Heart right ventricle (tissue), 16 donors: Measurements from ENCODE around the gene PAIP2B. TPM values are rescaled to one million over a fixed set of nuclear protein-coding genes. Genes with fewer than 3 reads are reported as not detected.

Experiments used
- ATAC-seq, 8 donors: fragments of 200-7000 bp; cut with Tn5 transposase; one replicate each; pipeline ENCODE4 v1.9.1; 2020; ENCODE audit warnings: mild to moderate bottlenecking in 8 of 8, moderate library complexity in 8 of 8, moderate number of reproducible peaks in 1 of 8
- DNase-seq, 2 donors: peaks; one replicate each; pipeline ENCODE4 v3.0.0-alpha.2; 2020
- H3K27ac ChIP-seq, 10 donors: fragments of 200-600 bp; sonication (generic) in 2 of 10; one replicate each; pipeline versions ENCODE4 v1.5.0 to v1.8.0; 2020 to 2022; ENCODE audit warnings: mild to moderate bottlenecking in 3 of 10
- H3K27me3 ChIP-seq, 7 donors: fragments of 200-600 bp; one replicate each; pipeline ENCODE4 v1.8.0; 2021 to 2022; ENCODE audit warnings: mild to moderate bottlenecking in 2 of 7
- H3K36me3 ChIP-seq, 9 donors: fragments of 200-600 bp; sonication (generic) in 1 of 9; one replicate each; pipeline versions ENCODE4 v1.5.0 to v1.8.0; 2020 to 2022; ENCODE audit warnings: mild to moderate bottlenecking in 2 of 9
- H3K4me1 ChIP-seq, 9 donors: fragments of 200-600 bp; sonication (generic) in 1 of 9; one replicate each; pipeline versions ENCODE4 v1.5.0 to v1.8.0; 2020 to 2022; ENCODE audit warnings: mild to moderate bottlenecking in 4 of 9
- H3K4me3 ChIP-seq, 10 donors: fragments of 200-600 bp; sonication (generic) in 2 of 10; one replicate each; pipeline versions ENCODE4 v1.5.0 to v1.8.0; 2020 to 2022; ENCODE audit warnings: mild to moderate bottlenecking in 7 of 10, moderate library complexity in 2 of 10
- H3K9me3 ChIP-seq, 11 donors: fragments of 200-600 bp in 10 of 11; sonication (generic) in 2 of 11; one replicate each; pipeline versions ENCODE4 v1.5.0 to v1.8.0; 2013 to 2022; ENCODE audit warnings: mild to moderate bottlenecking in 2 of 11, control low read depth in 1 of 11, moderate library complexity in 1 of 11
- WGBS, 2 donors: extraction: QIAGEN DNeasy Blood & Tissue Kit; methylation state at CpG; one replicate each; pipeline ENCODE4 v1.1.7; 2013; ENCODE audit warnings: inconsistent platforms in 1 of 2; 5-methylcytosine and 5-hydroxymethylcytosine counted together
- intact Hi-C, 10 donors: fragments of 100-400 bp; cut with DNase I; formaldehyde crosslinking; loops; one replicate each; pipeline versions ENCODE4 v1.11.1 to v1.14.2; 2022
- polyA plus RNA-seq, 2 donors: library from polyadenylated mRNA; stranded (reverse); fragments of 200-250 nt; gene quantifications; one replicate each; pipeline ENCODE4 v1.2.3, GENCODE V29; 2013
- total RNA-seq, 10 donors: library from RNA; stranded (reverse); fragmentation: NEBNext Ultra II Directional in 3 of 10; extraction: Animal tissue kit (Norgen Biotek cat#: 25700) in 3 of 10; gene quantifications; one replicate each; pipeline versions ENCODE4 v1.2.1 to v1.2.4, GENCODE V29; 2021 to 2023
- TF ChIP-seq, protein P1 (sequence below), 9 donors: fragments of 200-600 bp; sonication (generic) in 2 of 9; IDR thresholded peaks; one replicate each; pipeline versions ENCODE4 v1.5.0 to v1.8.0; 2021 to 2022; ENCODE audit warnings: antibody characterized with exemption in 9 of 9, mild to moderate bottlenecking in 5 of 9, moderate library complexity in 1 of 9
- donor health status: Arrhythmogenic right ventricular cardiomyopathy.
- donor health status: ischemic (EF 13 %, LVEDD 7.1; RV severe dilation, severe dysfunction).
- donor health status: healthy with polysubstance abuse.
- donor health status: DM: no; HTN: yes; CAD: no.
- donor health status: DM: no; HTN: no; CAD: no.
- donor health status: ischemic (EF 25% LVEDD 6.9; RV normal size, moderate dysfunction).
- donor health status: ischemic (EF 25% LVEDD 5.7; RV mildly dilated, moderate dysfunction).
- donor health status: healthy.
- donor health status: DM: yes; HTN: yes; CAD: no.
- donor health status: Ischemic cardiomyopathy.
- donor health status: ischemic (EF 35%, LVEDD 5.7; RV mildly dilated, moderate dysfunction).
- donor health status: nonischemic (EF 11% LVEDD 7.7; RV severe dilation, severe dysfunction).
- donor health status: DM: yes; HTN: yes; CAD: no.
- donor health status: PGD.
- donor health status: ischemic (EF 29% LVEDD 5.4; RV normal size, mild dysfunction).
- donor health status: nonischemic (EF 23%, LVEDD 6.1; RV moderate dilation, normal function).

PAIP2B gene
- total and polyA plus RNA-seq, 12 donors, result 7.2 to 108 (median 60.3) TPM

DNA sequence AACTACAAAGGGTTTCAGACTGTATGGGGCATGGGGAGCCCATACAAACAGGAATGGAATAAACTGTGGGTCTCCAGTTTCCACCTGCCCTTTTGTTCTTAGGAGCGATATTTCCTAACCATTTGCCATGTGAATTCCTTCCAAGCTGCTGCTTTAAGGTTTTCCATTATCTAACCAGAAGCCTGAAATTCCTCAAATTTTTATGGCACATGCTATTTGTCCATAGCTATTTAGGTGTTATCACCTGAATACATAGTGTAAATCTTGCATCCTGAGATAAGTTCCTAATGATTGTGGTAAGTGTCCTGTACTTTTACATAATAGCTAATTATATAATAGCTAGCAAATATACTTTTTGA lies 17.4 kb upstream of the PAIP2B start:
- TF ChIP-seq, protein P1, sequence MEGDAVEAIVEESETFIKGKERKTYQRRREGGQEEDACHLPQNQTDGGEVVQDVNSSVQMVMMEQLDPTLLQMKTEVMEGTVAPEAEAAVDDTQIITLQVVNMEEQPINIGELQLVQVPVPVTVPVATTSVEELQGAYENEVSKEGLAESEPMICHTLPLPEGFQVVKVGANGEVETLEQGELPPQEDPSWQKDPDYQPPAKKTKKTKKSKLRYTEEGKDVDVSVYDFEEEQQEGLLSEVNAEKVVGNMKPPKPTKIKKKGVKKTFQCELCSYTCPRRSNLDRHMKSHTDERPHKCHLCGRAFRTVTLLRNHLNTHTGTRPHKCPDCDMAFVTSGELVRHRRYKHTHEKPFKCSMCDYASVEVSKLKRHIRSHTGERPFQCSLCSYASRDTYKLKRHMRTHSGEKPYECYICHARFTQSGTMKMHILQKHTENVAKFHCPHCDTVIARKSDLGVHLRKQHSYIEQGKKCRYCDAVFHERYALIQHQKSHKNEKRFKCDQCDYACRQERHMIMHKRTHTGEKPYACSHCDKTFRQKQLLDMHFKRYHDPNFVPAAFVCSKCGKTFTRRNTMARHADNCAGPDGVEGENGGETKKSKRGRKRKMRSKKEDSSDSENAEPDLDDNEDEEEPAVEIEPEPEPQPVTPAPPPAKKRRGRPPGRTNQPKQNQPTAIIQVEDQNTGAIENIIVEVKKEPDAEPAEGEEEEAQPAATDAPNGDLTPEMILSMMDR (IDR thresholded peaks at IDR 0.05), result no peak
- intact Hi-C loops, result loop anchor here in 2 of 10 donors (5.0 kb wide), 1 partner anchor 33 kb away; no protein-coding TSS in a partner anchor
- H3K27ac ChIP-seq, result peak overlapping the region in 9 of 10 donors; percentile 2 to 79 (median 65)
- 29 to 41% methylated on average over 1 of the region's 1 CpG for WGBS, 2 donors
- H3K4me3 ChIP-seq, result no peak overlapping the region
- H3K27me3 ChIP-seq, result no peaks in the 10 kb centered on the region
- H3K36me3 ChIP-seq, result no peaks in the 10 kb centered on the region
- H3K4me1 ChIP-seq, result peaks cover 0 to 41% (median 14%) of the 10 kb centered on the region in 9 donors
- DNase-seq (no peak), ATAC-seq (peak in 2 of 8 donors; percentile 12 to 22)
- H3K9me3 ChIP-seq, result peaks cover 0 to 8% (median 0%) of the 10 kb centered on the region in 11 donors

DNA sequence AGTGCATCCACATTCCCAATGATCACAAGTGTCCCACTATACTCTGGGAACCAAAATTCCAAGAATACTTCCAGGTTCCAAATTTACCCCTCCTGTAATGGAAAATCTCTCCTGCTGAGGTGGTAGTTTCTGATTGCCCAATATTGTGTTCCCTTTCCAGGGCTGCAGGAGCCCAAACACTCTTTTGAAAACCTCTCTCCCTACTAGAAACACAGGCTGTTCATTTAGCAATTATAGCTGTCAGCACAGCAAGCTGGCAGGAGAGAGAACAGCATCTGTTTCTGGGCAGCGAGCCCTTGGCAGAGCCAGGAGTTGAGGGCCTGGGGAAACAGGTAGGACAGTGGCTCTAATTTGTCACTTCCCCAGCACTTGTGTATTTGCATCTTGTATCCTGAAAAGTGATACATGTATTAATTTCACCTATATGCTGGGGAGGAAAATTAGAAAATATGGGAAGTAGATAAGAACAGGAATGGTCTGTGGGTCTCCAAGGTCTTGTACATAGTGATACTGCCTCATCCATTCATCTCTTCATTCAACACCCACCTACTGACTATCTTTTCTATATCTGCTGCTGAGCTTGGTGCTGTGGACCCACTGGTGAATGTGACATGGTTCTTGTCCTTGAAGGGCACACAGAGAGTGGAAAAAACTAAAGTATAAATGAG lies 16.9 kb upstream of the PAIP2B start:
- peak; percentile 54 to 73 for DNase-seq
- Histone ChIP-seq H3K9me3 (peaks cover 0 to 8% (median 0%) of the 10 kb centered on the region in 11 donors), H3K4me1 (peaks cover 0 to 41% (median 14%) of the 10 kb centered on the region in 9 donors), H3K27ac (peak overlapping the region in 9 of 10 donors; percentile 2 to 79 (median 71)), H3K4me3 (no peak overlapping the region), H3K27me3 (no peaks in the 10 kb centered on the region), H3K36me3 (no peaks in the 10 kb centered on the region)
- intact Hi-C loops, result loop anchor here in 2 of 10 donors (2.0 to 5.0 kb wide), 2 partner anchors 17 to 34 kb away; partner anchors contain the start of gene PAIP2B (in 1 of the 2)
- 33 to 37% methylated on average over 1 of the region's 1 CpG for WGBS, 2 donors
- peak; percentile 88 to 97 (median 95) for ATAC-seq
- TF ChIP-seq, protein P1 (IDR thresholded peaks at IDR 0.05), result no peak

DNA sequence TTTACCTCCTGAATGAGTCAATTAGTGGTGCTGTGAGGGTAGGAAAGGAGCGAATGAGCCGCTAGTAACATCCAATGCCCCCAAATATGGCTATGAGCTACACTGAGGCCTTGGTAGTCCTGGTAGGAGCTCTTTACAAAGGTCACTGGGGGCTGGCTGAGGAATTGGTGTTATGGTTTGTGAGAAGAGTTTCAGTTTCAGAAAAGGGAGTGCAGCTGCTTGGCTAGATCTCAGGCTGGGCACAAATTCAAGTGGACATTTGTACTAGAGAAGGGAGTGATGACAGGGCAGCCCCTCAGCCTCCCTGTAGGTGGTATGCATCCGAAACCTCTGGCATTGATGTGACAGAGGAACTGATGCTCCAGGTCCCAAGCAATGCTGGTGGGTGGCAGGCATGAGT lies 13.9 kb upstream of the PAIP2B start:
- Histone ChIP-seq H3K4me3 (no peak overlapping the region), H3K4me1 (peaks cover 0 to 45% (median 14%) of the 10 kb centered on the region in 9 donors), H3K27ac (peak overlapping the region in 9 of 10 donors; percentile 45 to 84 (median 72)), H3K36me3 (no peaks in the 10 kb centered on the region), H3K27me3 (peaks cover 0 to 3% (median 0%) of the 10 kb centered on the region in 7 donors), H3K9me3 (no peaks in the 10 kb centered on the region)
- peak in 1 of 2 donors; percentile 26 for DNase-seq
- TF ChIP-seq, protein P1 (IDR thresholded peaks at IDR 0.05), result no peak
- ATAC-seq, result peak in 5 of 8 donors; percentile 12 to 32 (median 26)
- WGBS, 2 donors, result 56 to 60% methylated on average over 3 of the region's 3 CpGs
- intact Hi-C loops, result loop anchor here in 2 of 10 donors (5.0 kb wide), 1 partner anchor 37 kb away; no protein-coding TSS in a partner anchor

DNA sequence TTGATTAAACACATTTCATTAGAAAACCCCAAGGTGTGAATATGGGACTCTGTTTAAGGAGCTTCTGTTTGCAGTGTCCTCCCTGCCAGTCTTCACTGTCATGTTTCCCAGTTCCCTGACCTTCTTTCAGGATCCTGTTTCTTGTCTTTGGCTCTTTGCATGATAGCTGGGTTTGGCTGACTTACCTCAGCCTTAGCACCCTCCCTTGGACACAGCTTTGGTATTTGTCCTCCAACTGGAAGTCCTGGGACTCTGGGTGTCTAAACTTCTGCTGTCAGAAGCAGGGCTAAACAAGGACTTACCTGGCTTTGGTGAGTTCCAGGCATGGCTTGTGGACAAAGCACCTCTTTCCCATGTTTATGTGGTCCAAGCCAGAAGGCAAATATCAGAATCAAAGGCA lies 11.2 kb upstream of the PAIP2B start:
- Histone ChIP-seq H3K4me3 (no peak overlapping the region), H3K27ac (peak overlapping the region in 8 of 10 donors; percentile 3 to 48 (median 30)), H3K9me3 (peaks cover 0 to 4% (median 0%) of the 10 kb centered on the region in 11 donors), H3K36me3 (no peaks in the 10 kb centered on the region), H3K4me1 (peaks cover 0 to 40% (median 14%) of the 10 kb centered on the region in 9 donors), H3K27me3 (peaks cover 0 to 3% (median 0%) of the 10 kb centered on the region in 7 donors)
- DNase-seq, result no peak
- ATAC-seq, result peak; percentile 26 to 79 (median 60)
- intact Hi-C loops, result no loop called here
- TF ChIP-seq, protein P1 (IDR thresholded peaks at IDR 0.05), result no peak
